Spleen (tissue), 11 donors: Measurements from ENCODE around the gene PPP2R2D. TPM values are rescaled to one million over a fixed set of nuclear protein-coding genes. Genes with fewer than 3 reads are reported as not detected.

ENCODE experiments used
- DNase-seq: peaks from one replicate; pipeline ENCODE4 v3.0.0-alpha.2; 2020
- H3K27ac ChIP-seq, 8 donors: fragments of 200-600 bp; sonication (generic) in 7 of 8; 1 replicate in 4 of 8; 2 replicates in 4 of 8; pipeline versions ENCODE4 v1.5.0 to v1.8.0; 2016 to 2021; ENCODE audit warnings: inconsistent platforms in 4 of 8, mild to moderate bottlenecking in 4 of 8, moderate library complexity in 1 of 8
- H3K27me3 ChIP-seq, 7 donors: fragments of 200-600 bp; sonication (generic) in 6 of 7; replicated peaks in 1 of 7; 1 replicate in 4 of 7; 2 replicates in 3 of 7; pipeline versions ENCODE4 v1.5.0 to v1.8.0; 2016 to 2021; ENCODE audit warnings: inconsistent platforms in 3 of 7, mild to moderate bottlenecking in 1 of 7
- H3K36me3 ChIP-seq, 6 donors: fragments of 200-600 bp; sonication (generic) in 5 of 6; 1 replicate in 4 of 6; 2 replicates in 2 of 6; pipeline versions ENCODE4 v1.5.0 to v1.8.0; 2016 to 2021; ENCODE audit warnings: inconsistent platforms in 2 of 6
- H3K4me1 ChIP-seq, 6 donors: fragments of 200-600 bp; sonication (generic) in 5 of 6; 1 replicate in 3 of 6; 2 replicates in 3 of 6; pipeline versions ENCODE4 v1.5.0 to v1.8.0; 2016 to 2021; ENCODE audit warnings: inconsistent platforms in 3 of 6
- H3K4me3 ChIP-seq, 8 donors: fragments of 200-600 bp; sonication (generic) in 7 of 8; 1 replicate in 4 of 8; 2 replicates in 4 of 8; pipeline versions ENCODE4 v1.5.0 to v1.8.0; 2016 to 2021; ENCODE audit warnings: inconsistent platforms in 4 of 8, mild to moderate bottlenecking in 4 of 8, moderate library complexity in 2 of 8
- H3K9me3 ChIP-seq, 8 donors: fragments of 200-600 bp; sonication (generic) in 7 of 8; 1 replicate in 4 of 8; 2 replicates in 4 of 8; pipeline versions ENCODE4 v1.5.0 to v1.8.0; 2016 to 2021; ENCODE audit warnings: inconsistent platforms in 4 of 8
- POLR2A ChIP-seq, 3 donors: fragments of 450-650 bp; IDR thresholded peaks; one replicate each; pipeline ENCODE4 v1.5.1; 2017; ENCODE audit warnings: antibody characterized with exemption in 3 of 3, mild to moderate bottlenecking in 1 of 3
- POLR2AphosphoS5 ChIP-seq, 3 donors: sonication (generic); formaldehyde crosslinking; IDR thresholded peaks; one replicate each; pipeline ENCODE4 v1.5.1; 2017; ENCODE audit warnings: antibody characterized with exemption in 3 of 3
- WGBS, 5 donors: extraction: QIAGEN DNeasy Blood & Tissue Kit in 3 of 5; methylation state at CpG; one replicate each; pipeline versions ENCODE4 v1.1.5 to v1.1.7; 2013 to 2018; 5-methylcytosine and 5-hydroxymethylcytosine counted together
- intact Hi-C: fragments of 100-400 bp; cut with DNase I; formaldehyde crosslinking; loops from one replicate; pipeline ENCODE4 v1.15.0; 2023; ENCODE audit warnings: low total_unique reads
- polyA plus RNA-seq, 3 donors: library from polyadenylated mRNA; stranded (reverse); fragments of 200-250 nt; gene quantifications; one replicate each; pipeline ENCODE4 v1.2.1, GENCODE V29; 2013
- total RNA-seq, 7 donors: library from RNA; depleted of rRNA in 3 of 7; stranded (reverse); fragments of >200 nt in 3 of 7; fragmentation: NEBNext Ultra II Directional in 4 of 7; extraction: Animal tissue kit (Norgen Biotek cat#: 25700) in 4 of 7; gene quantifications; one replicate each; pipeline versions ENCODE4 v1.1.0 to v1.2.1, GENCODE V29; 2016 to 2021
- TF ChIP-seq, protein P1 (sequence below), 11 experiments: fragments of 200-600 bp in 7 of 11; fragments of 450-650 bp in 4 of 11; sonication (generic) in 4 of 11; IDR thresholded peaks in 8 of 11; conservative IDR thresholded peaks in 3 of 11; 1 replicate in 7 of 11; 2 replicates in 4 of 11; pipeline versions ENCODE4 v1.4.0 to v1.8.0; 2016 to 2021; ENCODE audit warnings: antibody characterized with exemption in 11 of 11, inconsistent platforms in 4 of 11, mild to moderate bottlenecking in 1 of 11
- donor health status: healthy with polysubstance abuse.
- donor health status: DM: no; HTN: no; CAD: no; lungs with moderate emphysema.
- donor health status: DM: no; HTN: no; CAD: no.
- donor health status: Bipolar disorder and iron deficiency.
- donor health status: healthy.
- donor health status: DM: no; HTN: no; CAD: no.
- donor health status: DM: yes; HTN: yes; CAD: no.

PPP2R2D gene
- total and polyA plus RNA-seq, 10 donors = 15.6 to 41.2 (median 32.0) TPM

DNA sequence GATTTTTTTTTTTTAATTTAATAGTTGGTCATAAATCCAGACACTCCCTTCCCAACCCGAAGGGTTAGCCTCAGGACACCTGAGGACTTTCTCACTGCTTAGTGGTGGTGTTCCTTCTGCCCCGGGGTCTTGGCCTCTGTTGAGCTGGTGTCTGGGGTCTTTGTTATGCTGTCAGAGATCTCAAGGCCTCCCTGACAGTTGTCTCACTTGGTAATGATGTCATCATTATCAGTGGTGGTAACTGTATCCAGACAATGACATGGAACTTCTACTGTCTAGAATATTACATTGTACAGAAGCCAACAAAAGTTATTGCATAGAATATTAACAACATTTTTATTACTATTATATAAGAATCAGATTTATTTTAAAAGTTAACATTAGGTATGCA lies 32.9 kb downstream of the PPP2R2D start:
- no peak for DNase-seq
- peaks cover 0 to 65% (median 29%) of the 10 kb centered on the region in 6 donors for H3K36me3 ChIP-seq
- H3K9me3 ChIP-seq = no peaks in the 10 kb centered on the region
- no peak overlapping the region for H3K4me3 ChIP-seq
- peaks cover 3 to 68% (median 30%) of the 10 kb centered on the region in 6 donors for H3K4me1 ChIP-seq
- intact Hi-C loops = no loop called here
- no peaks in the 10 kb centered on the region for H3K27me3 ChIP-seq
- no peak for TF ChIP-seq POLR2AphosphoS5 (IDR thresholded peaks at IDR 0.05)
- TF ChIP-seq POLR2A (IDR thresholded peaks at IDR 0.05) = no peak
- TF ChIP-seq, protein P1, sequence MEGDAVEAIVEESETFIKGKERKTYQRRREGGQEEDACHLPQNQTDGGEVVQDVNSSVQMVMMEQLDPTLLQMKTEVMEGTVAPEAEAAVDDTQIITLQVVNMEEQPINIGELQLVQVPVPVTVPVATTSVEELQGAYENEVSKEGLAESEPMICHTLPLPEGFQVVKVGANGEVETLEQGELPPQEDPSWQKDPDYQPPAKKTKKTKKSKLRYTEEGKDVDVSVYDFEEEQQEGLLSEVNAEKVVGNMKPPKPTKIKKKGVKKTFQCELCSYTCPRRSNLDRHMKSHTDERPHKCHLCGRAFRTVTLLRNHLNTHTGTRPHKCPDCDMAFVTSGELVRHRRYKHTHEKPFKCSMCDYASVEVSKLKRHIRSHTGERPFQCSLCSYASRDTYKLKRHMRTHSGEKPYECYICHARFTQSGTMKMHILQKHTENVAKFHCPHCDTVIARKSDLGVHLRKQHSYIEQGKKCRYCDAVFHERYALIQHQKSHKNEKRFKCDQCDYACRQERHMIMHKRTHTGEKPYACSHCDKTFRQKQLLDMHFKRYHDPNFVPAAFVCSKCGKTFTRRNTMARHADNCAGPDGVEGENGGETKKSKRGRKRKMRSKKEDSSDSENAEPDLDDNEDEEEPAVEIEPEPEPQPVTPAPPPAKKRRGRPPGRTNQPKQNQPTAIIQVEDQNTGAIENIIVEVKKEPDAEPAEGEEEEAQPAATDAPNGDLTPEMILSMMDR (IDR thresholded peaks at IDR 0.05 in 8 of 11, conservative IDR thresholded peaks at IDR 0.05 in 3 of 11) = no peak
- no peak overlapping the region for H3K27ac ChIP-seq
- WGBS, 5 donors = 88 to 100% (median 93%) methylated on average over 2 of the region's 2 CpGs

- Histone ChIP-seq H3K27me3 (no peaks in the 10 kb centered on the region), H3K27ac (peak overlapping the region in 2 of 8 donors; percentile 6 to 49), H3K4me1 (peaks cover 0 to 58% (median 20%) of the 10 kb centered on the region in 6 donors), H3K36me3 (peaks cover 0 to 66% (median 32%) of the 10 kb centered on the region in 6 donors), H3K9me3 (no peaks in the 10 kb centered on the region), H3K4me3 (no peak overlapping the region)
- DNase-seq = peak; percentile 59
- TF ChIP-seq POLR2A (IDR thresholded peaks at IDR 0.05) (no peak), POLR2AphosphoS5 (IDR thresholded peaks at IDR 0.05) (no peak)
- TF ChIP-seq, protein P1 (IDR thresholded peaks at IDR 0.05 in 8 of 11, conservative IDR thresholded peaks at IDR 0.05 in 3 of 11) = no peak
- intact Hi-C loops = no loop called here
- WGBS, 5 donors = 82 to 90% (median 83%) methylated on average over 8 of the region's 8 CpGs
Observed at GRCh38 chr10:131934769-131935168, 34.0 kb downstream of the PPP2R2D start.

DNA sequence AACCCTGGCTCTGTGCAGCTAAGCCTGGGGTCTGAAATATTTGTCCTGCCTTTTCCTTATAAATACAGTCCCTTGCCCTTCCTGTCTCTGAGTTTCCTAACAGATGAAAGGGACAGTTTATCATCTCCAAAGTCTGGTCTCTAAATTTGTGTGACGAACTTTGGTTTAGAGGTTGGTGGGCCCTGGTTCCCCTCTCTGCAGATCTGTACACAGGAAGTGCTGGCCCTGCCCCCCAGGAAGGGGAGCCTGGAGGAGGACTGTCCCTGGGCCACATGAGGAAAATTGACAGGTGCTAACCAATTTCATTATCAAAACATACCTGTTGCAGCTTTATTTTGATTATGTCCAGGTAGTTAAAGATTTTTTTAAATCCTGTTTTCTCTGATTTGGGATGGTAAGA lies 34.5 kb downstream of the PPP2R2D start:
- no peak overlapping the region for H3K4me3 ChIP-seq
- peak overlapping the region in 2 of 8 donors; percentile 6 to 49 for H3K27ac ChIP-seq
- DNase-seq = peak; percentile 13
- intact Hi-C loops = no loop called here
- H3K4me1 ChIP-seq = peaks cover 0 to 53% (median 18%) of the 10 kb centered on the region in 6 donors
- H3K9me3 ChIP-seq = no peaks in the 10 kb centered on the region
- peaks cover 0 to 66% (median 34%) of the 10 kb centered on the region in 6 donors for H3K36me3 ChIP-seq
- TF ChIP-seq POLR2A (IDR thresholded peaks at IDR 0.05) = no peak
- no peak for TF ChIP-seq POLR2AphosphoS5 (IDR thresholded peaks at IDR 0.05)
- TF ChIP-seq, protein P1 (IDR thresholded peaks at IDR 0.05 in 8 of 11, conservative IDR thresholded peaks at IDR 0.05 in 3 of 11) = no peak
- 22 to 45% (median 25%) methylated on average over 1 of the region's 1 CpG for WGBS, 5 donors
- H3K27me3 ChIP-seq = no peaks in the 10 kb centered on the region

- Histone ChIP-seq H3K4me1 (peaks cover 0 to 42% (median 15%) of the 10 kb centered on the region in 6 donors), H3K4me3 (no peak overlapping the region), H3K36me3 (peaks cover 0 to 77% (median 44%) of the 10 kb centered on the region in 6 donors), H3K27ac (no peak overlapping the region), H3K9me3 (no peaks in the 10 kb centered on the region), H3K27me3 (no peaks in the 10 kb centered on the region)
- no peak for DNase-seq
- intact Hi-C loops = no loop called here
- 89 to 96% (median 93%) methylated on average over 9 of the region's 9 CpGs for whole genome bisulfite sequencing, 5 donors
- no peak for TF ChIP-seq POLR2AphosphoS5 (IDR thresholded peaks at IDR 0.05)
Observed at GRCh38 chr10:131936294-131936693, 35.5 kb downstream of the PPP2R2D start.
